Activated CD8-positive, alpha-beta memory T cell treated with anti-CD3 and anti-CD28 coated beads for 4 hours (primary cell): ENCODE measurements around the gene CRIP3.
"Not testable (repeated sequence)": the region's sequence is repeated elsewhere in the genome, so short reads cannot be mapped to it uniquely, and the experiment has no call there.

ENCODE experiments used
- DNase-seq, 2 donors: peaks; one replicate each; pipeline ENCODE4 v3.0.0-alpha.2; 2020; ENCODE audit warnings: low read depth in 2 of 2

Gene CRIP3

GRCh38 chr6:43308101-43308989 lies at the start of gene CRIP3:
TSS of gene CRIP3 (minus strand) at chr6:43308826. CDS start at chr6:43308792, 34 bp downstream.
- peak in 1 of 2 donors; percentile 13 for DNase-seq

- DNase-seq, result no peak
Measured at GRCh38 chr6:43355862-43356590, 47.4 kb upstream of the CRIP3 start.

- not testable (repeated sequence) for DNase-seq
Measured at GRCh38 chr6:43351951-43352350, 43.3 kb upstream of the CRIP3 start.

- no peak for DNase-seq
Measured at GRCh38 chr6:43347444-43347843, 38.8 kb upstream of the CRIP3 start.

GRCh38 chr6:43347021-43347420 lies 38.4 kb upstream of the CRIP3 start:
- DNase-seq, result no peak

GRCh38 chr6:43346243-43346642 lies 37.6 kb upstream of the CRIP3 start:
- not testable (repeated sequence) for DNase-seq

- DNase-seq, result no peak
Measured at GRCh38 chr6:43339168-43339567, 30.5 kb upstream of the CRIP3 start.

- DNase-seq, result no peak
Measured at GRCh38 chr6:43338243-43338642, 29.6 kb upstream of the CRIP3 start.

- DNase-seq, result no peak
Measured at GRCh38 chr6:43336382-43336781, 27.8 kb upstream of the CRIP3 start.

GRCh38 chr6:43335469-43335868 lies 26.8 kb upstream of the CRIP3 start:
- no peak for DNase-seq

- no peak for DNase-seq
Measured at GRCh38 chr6:43334466-43335095, 26.0 kb upstream of the CRIP3 start.

- no peak for DNase-seq
Measured at GRCh38 chr6:43331891-43332290, 23.3 kb upstream of the CRIP3 start.

GRCh38 chr6:43331470-43331869 lies 22.8 kb upstream of the CRIP3 start:
- DNase-seq, result no peak

GRCh38 chr6:43328528-43328927 lies 19.9 kb upstream of the CRIP3 start:
- DNase-seq, result no peak

GRCh38 chr6:43325876-43326275 lies 17.2 kb upstream of the CRIP3 start:
- no peak for DNase-seq

- no peak for DNase-seq
Measured at GRCh38 chr6:43318011-43318410, 9.4 kb upstream of the CRIP3 start.

- no peak for DNase-seq
Measured at GRCh38 chr6:43313813-43314212, 5.2 kb upstream of the CRIP3 start.

- no peak for DNase-seq
Measured at GRCh38 chr6:43311666-43312065, 3.0 kb upstream of the CRIP3 start.

GRCh38 chr6:43310624-43311023 lies 2.0 kb upstream of the CRIP3 start:
- DNase-seq, result no peak

GRCh38 chr6:43310134-43310533 lies 1.5 kb upstream of the CRIP3 start:
- no peak for DNase-seq

GRCh38 chr6:43308990-43309477 lies 408 bp upstream of the CRIP3 start:
- no peak for DNase-seq

GRCh38 chr6:43307451-43308100 lies 1.1 kb downstream of the CRIP3 start:
- DNase-seq, result no peak
